ENCODE results near the gene RTN4R. TPM values are rescaled to one million over a fixed set of nuclear protein-coding genes. Genes with fewer than 3 reads are reported as not detected.

Gene RTN4R
- total RNA-seq, 4 donors from 2014 or later, result 0.29 to 0.75 TPM; not detected in 2

DNA sequence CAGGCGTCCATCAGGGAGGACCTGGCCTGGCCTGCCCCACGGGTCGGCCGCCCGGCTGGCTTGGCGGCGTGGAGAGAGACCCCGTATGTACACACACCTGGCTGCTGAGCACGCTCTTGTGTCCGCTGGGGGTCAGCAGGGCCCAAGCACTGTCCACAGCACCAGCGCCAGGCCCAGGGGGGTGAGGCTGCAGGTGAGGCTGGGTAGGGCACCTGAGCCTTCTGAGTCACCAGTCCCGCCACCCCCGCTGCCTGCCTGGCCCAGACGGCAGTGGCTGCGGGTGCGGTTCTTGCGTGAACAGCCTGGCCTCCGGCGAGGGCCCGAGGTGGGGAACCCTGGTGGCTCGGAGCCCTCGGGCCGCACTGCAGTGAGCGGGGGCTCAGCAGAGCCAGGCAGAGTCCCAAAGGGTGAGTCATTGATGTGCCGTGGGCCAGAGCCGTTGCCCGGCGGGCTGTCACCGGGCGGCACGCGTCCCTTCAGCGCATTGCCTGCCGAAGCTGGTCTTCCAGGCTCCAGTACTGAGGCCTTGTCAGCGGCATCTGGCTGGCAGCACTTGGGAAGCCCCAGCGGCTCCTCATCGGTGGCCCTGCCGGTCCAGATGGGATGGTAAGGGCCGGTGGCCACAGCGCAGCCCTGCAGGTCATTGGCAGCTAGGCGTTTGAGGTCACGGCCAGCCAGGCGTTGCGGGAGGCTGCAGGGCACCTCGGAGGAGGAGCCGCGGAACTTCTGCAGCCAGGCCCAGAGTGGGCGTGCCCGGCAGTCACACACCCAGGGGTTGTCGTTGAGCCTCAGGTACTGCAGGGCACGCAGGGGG, 26.3 kb downstream of the RTN4R start:
- ATAC-seq, result no peak
- Histone ChIP-seq H3K9me3 (no peaks in the 10 kb centered on the region), H3K36me3 (no peaks in the 10 kb centered on the region), H3K4me1 (peaks cover 13 to 14% of the 10 kb centered on the region in 2 donors), H3K27ac (no peak overlapping the region), H3K27me3 (no peaks in the 10 kb centered on the region), H3K4me3 (no peak overlapping the region)
- in situ Hi-C loops (cut with MboI; ENCODE audit: low sequenced_read_pairs in 4 of 4), result no loop called here
- no peak for DNase-seq
- intact Hi-C loops (cut with DNase I; ENCODE audit: low total_unique reads), result loop anchor here (10.0 kb wide), 1 partner anchor 67 kb away; no protein-coding TSS in a partner anchor
- TF ChIP-seq, protein P1, sequence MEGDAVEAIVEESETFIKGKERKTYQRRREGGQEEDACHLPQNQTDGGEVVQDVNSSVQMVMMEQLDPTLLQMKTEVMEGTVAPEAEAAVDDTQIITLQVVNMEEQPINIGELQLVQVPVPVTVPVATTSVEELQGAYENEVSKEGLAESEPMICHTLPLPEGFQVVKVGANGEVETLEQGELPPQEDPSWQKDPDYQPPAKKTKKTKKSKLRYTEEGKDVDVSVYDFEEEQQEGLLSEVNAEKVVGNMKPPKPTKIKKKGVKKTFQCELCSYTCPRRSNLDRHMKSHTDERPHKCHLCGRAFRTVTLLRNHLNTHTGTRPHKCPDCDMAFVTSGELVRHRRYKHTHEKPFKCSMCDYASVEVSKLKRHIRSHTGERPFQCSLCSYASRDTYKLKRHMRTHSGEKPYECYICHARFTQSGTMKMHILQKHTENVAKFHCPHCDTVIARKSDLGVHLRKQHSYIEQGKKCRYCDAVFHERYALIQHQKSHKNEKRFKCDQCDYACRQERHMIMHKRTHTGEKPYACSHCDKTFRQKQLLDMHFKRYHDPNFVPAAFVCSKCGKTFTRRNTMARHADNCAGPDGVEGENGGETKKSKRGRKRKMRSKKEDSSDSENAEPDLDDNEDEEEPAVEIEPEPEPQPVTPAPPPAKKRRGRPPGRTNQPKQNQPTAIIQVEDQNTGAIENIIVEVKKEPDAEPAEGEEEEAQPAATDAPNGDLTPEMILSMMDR (IDR thresholded peaks at IDR 0.05 in 4 of 5, conservative IDR thresholded peaks at IDR 0.05 in 1 of 5), result no peak
- no peak for TF ChIP-seq POLR2A (IDR thresholded peaks at IDR 0.05)

DNA sequence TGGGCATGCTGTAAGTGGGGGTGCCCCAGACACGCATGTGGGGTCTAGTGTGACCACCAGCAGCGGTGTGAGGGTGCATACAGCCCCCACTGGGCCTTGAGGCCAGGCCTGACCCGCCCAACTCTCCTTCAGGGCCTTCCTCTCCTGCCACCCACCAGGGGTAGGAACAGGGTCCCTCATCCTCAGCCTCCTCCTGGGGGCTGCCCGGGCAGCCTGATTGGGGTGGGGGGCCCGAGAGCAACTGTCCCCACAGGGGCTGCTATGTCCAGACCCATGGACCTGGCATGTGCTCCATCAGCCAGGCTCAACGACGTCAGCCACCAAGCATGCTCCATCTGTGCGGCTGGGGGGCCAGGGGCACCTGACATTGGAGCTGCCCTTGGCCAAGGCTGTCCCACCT, 27.2 kb downstream of the RTN4R start:
- TF ChIP-seq POLR2A (IDR thresholded peaks at IDR 0.05), result no peak
- TF ChIP-seq, protein P1 (IDR thresholded peaks at IDR 0.05 in 4 of 5, conservative IDR thresholded peaks at IDR 0.05 in 1 of 5), result no peak
- intact Hi-C loops (cut with DNase I; ENCODE audit: low total_unique reads), result loop anchor here (10.0 kb wide), 1 partner anchor 66 kb away; no protein-coding TSS in a partner anchor
- Histone ChIP-seq H3K27me3 (no peaks in the 10 kb centered on the region), H3K4me1 (peaks cover 13 to 14% of the 10 kb centered on the region in 2 donors), H3K36me3 (no peaks in the 10 kb centered on the region), H3K4me3 (no peak overlapping the region), H3K9me3 (no peaks in the 10 kb centered on the region), H3K27ac (peak overlapping the region in 1 of 4 donors; percentile 49)
- DNase-seq, result no peak
- in situ Hi-C loops (cut with MboI; ENCODE audit: low sequenced_read_pairs in 4 of 4), result no loop called here
- no peak for ATAC-seq

GRCh38 chr22:20240447-20240764, 27.7 kb downstream of the RTN4R start:
- no peak for TF ChIP-seq POLR2A (IDR thresholded peaks at IDR 0.05)
- TF ChIP-seq, protein P1 (IDR thresholded peaks at IDR 0.05 in 4 of 5, conservative IDR thresholded peaks at IDR 0.05 in 1 of 5), result no peak
- Histone ChIP-seq H3K36me3 (no peaks in the 10 kb centered on the region), H3K4me3 (no peak overlapping the region), H3K27me3 (no peaks in the 10 kb centered on the region), H3K4me1 (peaks cover 13 to 14% of the 10 kb centered on the region in 2 donors), H3K9me3 (no peaks in the 10 kb centered on the region), H3K27ac (peak overlapping the region in 3 of 4 donors; percentile 49 to 65 (median 51))
- in situ Hi-C loops (cut with MboI; ENCODE audit: low sequenced_read_pairs in 4 of 4) (no loop called here), intact Hi-C loops (cut with DNase I; ENCODE audit: low total_unique reads) (loop anchor here (10.0 kb wide), 1 partner anchor 66 kb away; no protein-coding TSS in a partner anchor)
- no peak for DNase-seq
- no peak for ATAC-seq

DNA sequence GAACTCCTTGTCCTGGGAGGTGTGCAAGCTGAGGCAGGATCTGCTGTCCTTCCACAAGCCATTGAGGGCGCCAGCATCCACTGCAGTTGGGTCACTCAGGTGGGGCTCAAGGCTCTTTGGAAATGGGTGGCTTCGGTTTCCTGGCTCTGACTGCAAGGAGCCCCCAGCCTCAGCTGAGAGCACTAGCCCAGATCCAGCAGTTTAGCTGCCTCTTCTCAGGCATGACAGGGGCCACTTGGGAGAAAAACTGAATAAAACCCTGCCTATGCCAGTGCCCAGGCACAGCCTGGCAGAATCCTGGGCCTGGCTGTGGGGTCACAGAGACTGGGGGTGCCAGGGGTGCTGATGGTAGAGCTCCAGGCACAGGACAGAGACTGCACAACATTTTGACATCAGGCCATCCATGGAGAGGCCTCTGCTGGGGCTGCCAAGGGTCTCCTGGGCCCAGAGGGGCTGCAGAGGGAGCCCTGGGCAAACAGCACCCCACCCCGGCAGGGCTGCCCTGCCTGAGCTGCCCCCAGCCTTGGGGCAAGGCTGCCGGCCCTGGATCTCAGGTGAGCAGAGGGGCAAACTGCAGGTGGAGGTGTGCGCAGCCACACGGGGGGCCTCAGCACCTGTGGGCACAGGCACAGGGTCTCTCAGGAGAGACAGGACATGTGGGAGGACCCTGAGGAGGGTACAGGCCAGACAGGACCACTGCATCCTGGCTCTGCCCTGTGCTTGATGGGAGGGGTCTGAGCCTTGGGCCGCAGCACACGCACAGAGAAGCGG, 28.3 kb downstream of the RTN4R start:
- no peak for TF ChIP-seq POLR2A (IDR thresholded peaks at IDR 0.05)
- TF ChIP-seq, protein P1 (IDR thresholded peaks at IDR 0.05 in 4 of 5, conservative IDR thresholded peaks at IDR 0.05 in 1 of 5), result no peak
- Histone ChIP-seq H3K36me3 (no peaks in the 10 kb centered on the region), H3K27me3 (no peaks in the 10 kb centered on the region), H3K4me3 (no peak overlapping the region), H3K9me3 (no peaks in the 10 kb centered on the region), H3K27ac (peak overlapping the region; percentile 41 to 65 (median 50)), H3K4me1 (peaks cover 13 to 14% of the 10 kb centered on the region in 2 donors)
- ATAC-seq, result no peak
- in situ Hi-C loops (cut with MboI; ENCODE audit: low sequenced_read_pairs in 4 of 4) (no loop called here), intact Hi-C loops (cut with DNase I; ENCODE audit: low total_unique reads) (loop anchor here (10.0 kb wide), 1 partner anchor 65 kb away; no protein-coding TSS in a partner anchor)
- no peak for DNase-seq
